Measurements from ENCODE around the gene ZSCAN1.
A peak's percentile ranks its signal among the peaks of the same experiment; 100 is the strongest.

ZSCAN1 gene

DNA sequence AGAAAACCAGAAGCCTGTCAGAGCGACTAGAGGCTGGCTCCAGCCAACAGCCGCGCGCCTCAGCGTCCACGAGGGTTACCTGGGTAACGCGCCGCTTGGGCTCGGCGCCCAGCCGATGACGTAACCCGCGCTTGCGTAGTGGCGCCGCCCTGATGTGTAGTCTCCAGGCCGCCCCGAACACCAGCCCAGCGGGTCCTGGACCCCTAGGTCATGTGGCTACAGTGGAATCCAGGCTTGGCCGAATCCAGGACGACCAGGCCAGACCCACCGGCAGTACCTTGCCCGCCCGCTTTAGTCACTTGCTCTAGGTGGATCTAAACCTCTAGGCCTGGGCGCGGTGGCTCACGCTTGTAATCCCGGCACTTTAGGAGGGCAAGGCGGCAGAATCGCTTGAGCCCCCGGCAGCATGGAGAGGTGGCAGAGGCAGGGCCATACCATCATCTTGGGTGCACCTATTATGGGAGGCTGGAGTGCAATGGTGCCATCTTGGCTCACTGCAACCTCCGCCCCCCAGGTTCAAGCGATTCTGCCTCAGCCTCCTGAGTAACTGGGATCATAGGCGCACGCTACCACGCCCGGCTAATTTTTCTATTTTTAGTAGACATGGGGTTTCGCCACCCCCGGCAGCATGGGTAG is 24.0 kb upstream of the ZSCAN1 start:
- H3K9ac ChIP-seq (ENCODE audit: low read depth in 1 of 2, low read length in 2 of 2): peak overlapping the region; percentile 51 to 68
- peaks cover 0 to 6% of the 10 kb centered on the region in 2 donors for H3K4me1 ChIP-seq (ENCODE audit: control insufficient read depth in 2 of 2, insufficient read depth in 2 of 2, low read length in 2 of 2)
- H3K9me3 ChIP-seq (ENCODE audit: control insufficient read depth in 2 of 2, low read length in 2 of 2): peaks cover 0 to 7% of the 10 kb centered on the region in 2 donors
- peak overlapping the region; percentile 72 to 75 for H3K4me3 ChIP-seq (ENCODE audit: low read length in 2 of 2)
- peak overlapping the region in 1 of 2 donors; percentile 43 for H3K27ac ChIP-seq (ENCODE audit: low read depth in 2 of 2, low read length in 2 of 2)
- H3K27me3 ChIP-seq (ENCODE audit: control insufficient read depth in 2 of 2, insufficient read depth in 2 of 2, low read length in 2 of 2): no peaks in the 10 kb centered on the region
- peaks cover 4 to 5% of the 10 kb centered on the region in 2 donors for H3K36me3 ChIP-seq (ENCODE audit: control insufficient read depth in 2 of 2, insufficient read depth in 2 of 2, low read length in 2 of 2)

DNA sequence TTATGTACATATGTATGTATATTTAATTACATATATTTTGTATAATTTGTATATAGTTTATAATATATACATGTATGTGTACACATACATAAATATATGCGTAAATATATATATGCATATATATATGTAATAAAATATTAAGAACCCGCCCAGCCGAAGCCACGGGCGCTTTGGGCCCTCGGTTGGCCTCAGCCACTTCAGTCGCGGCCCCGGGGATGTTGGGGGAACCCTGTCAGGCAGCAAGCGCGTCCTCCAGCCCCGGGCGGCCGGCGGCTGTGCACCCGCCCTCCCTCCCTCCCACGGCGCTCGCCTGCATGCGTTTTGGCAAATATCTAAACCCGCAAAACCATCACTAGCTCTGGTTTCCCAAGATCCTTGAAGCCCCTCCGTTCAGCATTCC is 23.3 kb upstream of the ZSCAN1 start:
- Histone ChIP-seq H3K27me3 (ENCODE audit: control insufficient read depth in 2 of 2, insufficient read depth in 2 of 2, low read length in 2 of 2) (no peaks in the 10 kb centered on the region), H3K4me3 (ENCODE audit: low read length in 2 of 2) (peak overlapping the region in 1 of 2 donors; percentile 75), H3K36me3 (ENCODE audit: control insufficient read depth in 2 of 2, insufficient read depth in 2 of 2, low read length in 2 of 2) (peaks cover 2 to 5% of the 10 kb centered on the region in 2 donors), H3K27ac (ENCODE audit: low read depth in 2 of 2, low read length in 2 of 2) (no peak overlapping the region), H3K9ac (ENCODE audit: low read depth in 1 of 2, low read length in 2 of 2) (no peak overlapping the region), H3K9me3 (ENCODE audit: control insufficient read depth in 2 of 2, low read length in 2 of 2) (peaks cover 0 to 7% of the 10 kb centered on the region in 2 donors), H3K4me1 (ENCODE audit: control insufficient read depth in 2 of 2, insufficient read depth in 2 of 2, low read length in 2 of 2) (peaks cover 0 to 6% of the 10 kb centered on the region in 2 donors)

DNA sequence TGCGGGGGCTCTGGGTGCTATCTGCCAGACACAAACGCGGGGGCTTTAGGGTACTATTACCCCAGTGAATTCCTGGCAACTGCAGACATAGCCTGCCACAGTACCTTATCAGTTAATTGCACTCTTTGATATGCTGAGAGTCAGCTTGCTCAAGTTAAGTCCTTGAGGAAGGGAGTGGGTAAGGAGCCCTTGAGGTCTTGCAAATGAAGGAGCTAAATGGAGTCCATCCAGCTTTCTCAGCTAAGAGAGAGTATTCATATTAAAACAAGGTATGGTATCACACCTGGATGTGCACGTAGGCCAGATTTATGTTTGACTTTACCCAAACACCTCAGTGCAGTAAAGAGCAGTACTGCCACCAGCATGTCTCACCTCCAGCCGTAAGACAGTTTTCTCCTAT is 19.7 kb upstream of the ZSCAN1 start:
- Histone ChIP-seq H3K36me3 (ENCODE audit: control insufficient read depth in 2 of 2, insufficient read depth in 2 of 2, low read length in 2 of 2) (no peaks in the 10 kb centered on the region), H3K4me1 (ENCODE audit: control insufficient read depth in 2 of 2, insufficient read depth in 2 of 2, low read length in 2 of 2) (peaks cover 0 to 5% of the 10 kb centered on the region in 2 donors)

DNA sequence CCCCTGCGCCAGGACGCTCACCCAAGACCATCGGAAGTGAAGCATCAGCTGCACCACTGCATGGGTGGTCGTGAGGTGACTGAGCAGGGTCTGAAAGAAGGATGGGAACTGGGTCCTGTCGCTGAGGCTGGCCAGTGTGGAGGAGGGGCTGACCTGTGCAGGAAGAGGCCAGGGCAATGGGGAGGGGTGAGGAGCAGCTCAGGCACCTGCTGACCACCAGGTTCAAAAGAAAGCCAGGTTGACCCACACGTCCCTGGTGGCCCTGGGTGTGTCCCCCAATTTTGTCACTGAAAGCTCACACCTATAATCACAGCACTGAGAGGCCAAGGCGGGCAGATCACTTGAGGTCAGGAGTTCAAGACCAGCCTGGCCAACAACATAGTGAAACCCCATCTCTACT is 13.7 kb upstream of the ZSCAN1 start:
- no peak overlapping the region for H3K27ac ChIP-seq (ENCODE audit: low read depth in 2 of 2, low read length in 2 of 2)
- H3K9ac ChIP-seq (ENCODE audit: low read depth in 1 of 2, low read length in 2 of 2): no peak overlapping the region
- H3K36me3 ChIP-seq (ENCODE audit: control insufficient read depth in 2 of 2, insufficient read depth in 2 of 2, low read length in 2 of 2): no peaks in the 10 kb centered on the region
- H3K4me1 ChIP-seq (ENCODE audit: control insufficient read depth in 2 of 2, insufficient read depth in 2 of 2, low read length in 2 of 2): no peaks in the 10 kb centered on the region
- H3K27me3 ChIP-seq (ENCODE audit: control insufficient read depth in 2 of 2, insufficient read depth in 2 of 2, low read length in 2 of 2): no peaks in the 10 kb centered on the region
- peaks cover 3 to 5% of the 10 kb centered on the region in 2 donors for H3K9me3 ChIP-seq (ENCODE audit: control insufficient read depth in 2 of 2, low read length in 2 of 2)
- H3K4me3 ChIP-seq (ENCODE audit: low read length in 2 of 2): no peak overlapping the region

More for the DNA sequence above, 19.7 kb upstream of the ZSCAN1 start:
- Histone ChIP-seq H3K9ac (ENCODE audit: low read depth in 1 of 2, low read length in 2 of 2) (no peak overlapping the region), H3K9me3 (ENCODE audit: control insufficient read depth in 2 of 2, low read length in 2 of 2) (peaks cover 0 to 7% of the 10 kb centered on the region in 2 donors), H3K27me3 (ENCODE audit: control insufficient read depth in 2 of 2, insufficient read depth in 2 of 2, low read length in 2 of 2) (no peaks in the 10 kb centered on the region), H3K4me3 (ENCODE audit: low read length in 2 of 2) (no peak overlapping the region), H3K27ac (ENCODE audit: low read depth in 2 of 2, low read length in 2 of 2) (no peak overlapping the region)

DNA sequence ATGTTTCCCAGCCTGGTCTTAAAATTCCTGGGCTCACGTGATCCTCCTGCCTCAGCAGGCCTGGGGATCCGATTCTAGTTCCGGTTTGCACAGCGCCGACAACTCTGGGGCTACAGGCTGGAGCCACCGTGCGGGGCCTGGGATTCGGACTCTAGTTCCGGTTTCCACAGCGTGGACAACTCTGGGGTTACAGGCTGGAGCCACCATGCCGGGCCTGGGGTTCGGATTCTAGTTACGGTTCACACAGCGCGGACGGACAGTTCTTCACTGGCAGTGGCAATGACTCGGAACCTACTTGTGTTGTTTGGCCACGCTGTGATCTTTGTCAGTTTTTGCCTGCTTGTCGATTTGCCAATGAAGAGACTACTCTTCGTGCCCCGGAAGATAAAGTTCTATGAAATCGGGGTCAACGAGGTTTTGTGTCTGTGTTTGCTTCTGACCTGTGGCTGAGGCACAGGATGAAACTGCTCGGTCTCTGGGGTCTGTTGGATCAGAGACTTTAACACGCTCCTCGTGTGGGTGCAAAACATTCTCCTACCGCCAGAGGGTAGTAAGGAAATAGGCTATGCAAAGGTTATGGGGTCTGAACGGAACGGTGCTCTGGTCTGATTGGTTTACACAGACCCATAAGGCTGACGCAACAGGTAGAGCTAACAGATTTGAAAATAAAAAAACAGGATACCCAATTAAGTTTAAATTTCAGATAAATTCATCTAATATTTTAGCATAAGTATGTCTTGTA is 12.1 kb upstream of the ZSCAN1 start:
- Histone ChIP-seq H3K4me1 (ENCODE audit: control insufficient read depth in 2 of 2, insufficient read depth in 2 of 2, low read length in 2 of 2) (no peaks in the 10 kb centered on the region), H3K9me3 (ENCODE audit: control insufficient read depth in 2 of 2, low read length in 2 of 2) (peaks cover 3 to 5% of the 10 kb centered on the region in 2 donors), H3K9ac (ENCODE audit: low read depth in 1 of 2, low read length in 2 of 2) (no peak overlapping the region), H3K27ac (ENCODE audit: low read depth in 2 of 2, low read length in 2 of 2) (no peak overlapping the region), H3K4me3 (ENCODE audit: low read length in 2 of 2) (no peak overlapping the region), H3K36me3 (ENCODE audit: control insufficient read depth in 2 of 2, insufficient read depth in 2 of 2, low read length in 2 of 2) (no peaks in the 10 kb centered on the region), H3K27me3 (ENCODE audit: control insufficient read depth in 2 of 2, insufficient read depth in 2 of 2, low read length in 2 of 2) (no peaks in the 10 kb centered on the region)

DNA sequence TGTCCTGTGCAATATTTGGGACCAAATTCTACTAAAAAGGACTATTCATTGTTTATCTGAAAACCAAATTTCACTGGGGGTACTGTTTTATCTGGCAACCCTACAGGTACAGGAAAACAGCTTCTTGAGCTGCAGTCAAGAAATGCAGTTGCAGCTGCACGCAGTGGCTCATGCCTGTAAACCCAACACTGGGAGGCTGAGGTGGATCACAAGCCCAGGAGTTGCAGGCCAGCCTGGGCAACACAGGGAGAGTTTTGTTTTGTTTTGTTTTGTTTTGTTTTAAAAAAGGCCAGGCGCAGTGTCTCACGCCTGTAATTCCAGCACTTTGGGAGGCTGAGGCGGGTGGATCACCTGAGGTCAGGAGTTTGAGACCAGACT is 11.6 kb upstream of the ZSCAN1 start:
- Histone ChIP-seq H3K9ac (ENCODE audit: low read depth in 1 of 2, low read length in 2 of 2) (no peak overlapping the region), H3K4me1 (ENCODE audit: control insufficient read depth in 2 of 2, insufficient read depth in 2 of 2, low read length in 2 of 2) (no peaks in the 10 kb centered on the region), H3K27me3 (ENCODE audit: control insufficient read depth in 2 of 2, insufficient read depth in 2 of 2, low read length in 2 of 2) (no peaks in the 10 kb centered on the region), H3K4me3 (ENCODE audit: low read length in 2 of 2) (no peak overlapping the region), H3K27ac (ENCODE audit: low read depth in 2 of 2, low read length in 2 of 2) (no peak overlapping the region), H3K36me3 (ENCODE audit: control insufficient read depth in 2 of 2, insufficient read depth in 2 of 2, low read length in 2 of 2) (no peaks in the 10 kb centered on the region), H3K9me3 (ENCODE audit: control insufficient read depth in 2 of 2, low read length in 2 of 2) (peaks cover 0 to 5% of the 10 kb centered on the region in 2 donors)

DNA sequence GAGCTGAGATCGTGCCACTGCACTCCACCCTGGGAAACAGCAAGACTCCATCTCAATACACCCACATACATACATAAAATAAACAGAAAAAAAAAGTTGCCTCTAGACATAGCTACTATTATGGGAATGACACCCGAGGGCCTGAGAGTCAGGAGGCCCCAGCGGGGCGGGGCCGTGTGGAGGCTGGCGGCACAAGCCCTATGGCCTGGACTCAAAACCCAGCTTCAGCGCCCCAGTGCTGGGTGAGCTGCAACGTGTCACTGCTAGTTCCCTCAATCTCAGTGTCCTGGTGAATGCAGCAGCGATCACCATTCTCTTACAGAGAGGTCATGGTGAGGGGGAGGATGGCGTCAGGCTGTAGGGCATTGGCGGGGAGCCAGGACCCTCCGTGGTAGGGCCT is 9.2 kb upstream of the ZSCAN1 start:
- Histone ChIP-seq H3K36me3 (ENCODE audit: control insufficient read depth in 2 of 2, insufficient read depth in 2 of 2, low read length in 2 of 2) (no peaks in the 10 kb centered on the region), H3K9ac (ENCODE audit: low read depth in 1 of 2, low read length in 2 of 2) (no peak overlapping the region), H3K27ac (ENCODE audit: low read depth in 2 of 2, low read length in 2 of 2) (no peak overlapping the region), H3K9me3 (ENCODE audit: control insufficient read depth in 2 of 2, low read length in 2 of 2) (peaks cover 0 to 5% of the 10 kb centered on the region in 2 donors), H3K27me3 (ENCODE audit: control insufficient read depth in 2 of 2, insufficient read depth in 2 of 2, low read length in 2 of 2) (no peaks in the 10 kb centered on the region), H3K4me3 (ENCODE audit: low read length in 2 of 2) (no peak overlapping the region), H3K4me1 (ENCODE audit: control insufficient read depth in 2 of 2, insufficient read depth in 2 of 2, low read length in 2 of 2) (no peaks in the 10 kb centered on the region)

DNA sequence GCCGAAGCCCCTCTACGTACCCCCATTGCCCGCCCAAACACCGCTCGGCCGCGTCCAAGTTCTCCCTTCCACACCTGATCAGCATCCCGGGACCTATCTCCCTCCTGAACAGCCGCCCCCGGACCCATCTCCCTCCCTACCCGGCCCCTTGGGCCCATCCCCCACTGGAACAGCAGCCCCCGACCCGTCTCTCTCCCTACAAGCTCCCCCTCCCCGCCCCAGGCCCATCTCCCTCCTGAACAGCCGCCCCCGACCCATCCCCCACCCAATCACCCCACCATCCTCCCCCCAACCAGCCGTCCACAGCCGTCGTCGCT is 610 bp downstream of the ZSCAN1 start:
- H3K9me3 ChIP-seq (ENCODE audit: control insufficient read depth in 2 of 2, low read length in 2 of 2): peaks cover 0 to 3% of the 10 kb centered on the region in 2 donors
- H3K4me1 ChIP-seq (ENCODE audit: control insufficient read depth in 2 of 2, insufficient read depth in 2 of 2, low read length in 2 of 2): no peaks in the 10 kb centered on the region
- H3K27ac ChIP-seq (ENCODE audit: low read depth in 2 of 2, low read length in 2 of 2): no peak overlapping the region
- no peaks in the 10 kb centered on the region for H3K27me3 ChIP-seq (ENCODE audit: control insufficient read depth in 2 of 2, insufficient read depth in 2 of 2, low read length in 2 of 2)
- no peaks in the 10 kb centered on the region for H3K36me3 ChIP-seq (ENCODE audit: control insufficient read depth in 2 of 2, insufficient read depth in 2 of 2, low read length in 2 of 2)
- H3K9ac ChIP-seq (ENCODE audit: low read depth in 1 of 2, low read length in 2 of 2): no peak overlapping the region
- H3K4me3 ChIP-seq (ENCODE audit: low read length in 2 of 2): no peak overlapping the region

DNA sequence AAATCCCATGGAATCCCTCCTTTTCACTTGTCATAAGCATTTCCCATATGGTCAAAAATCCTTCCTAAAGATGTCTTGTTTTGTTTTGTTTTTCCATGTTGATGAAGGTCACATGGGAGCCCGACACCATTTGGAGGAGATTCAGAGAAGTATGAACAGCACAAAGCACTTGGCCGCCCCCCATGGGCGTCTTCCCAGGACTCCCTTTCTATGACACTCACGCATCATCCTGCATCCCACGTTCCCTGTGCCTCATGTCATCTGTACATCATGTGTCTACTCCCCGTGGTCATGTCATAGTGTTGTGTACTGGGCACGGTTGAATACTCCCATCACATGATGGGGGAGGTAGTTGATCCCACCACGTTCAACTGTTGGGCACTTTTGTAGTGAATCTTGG is 2.0 kb downstream of the ZSCAN1 start:
- H3K9me3 ChIP-seq (ENCODE audit: control insufficient read depth in 2 of 2, low read length in 2 of 2): peaks cover 0 to 3% of the 10 kb centered on the region in 2 donors

DNA sequence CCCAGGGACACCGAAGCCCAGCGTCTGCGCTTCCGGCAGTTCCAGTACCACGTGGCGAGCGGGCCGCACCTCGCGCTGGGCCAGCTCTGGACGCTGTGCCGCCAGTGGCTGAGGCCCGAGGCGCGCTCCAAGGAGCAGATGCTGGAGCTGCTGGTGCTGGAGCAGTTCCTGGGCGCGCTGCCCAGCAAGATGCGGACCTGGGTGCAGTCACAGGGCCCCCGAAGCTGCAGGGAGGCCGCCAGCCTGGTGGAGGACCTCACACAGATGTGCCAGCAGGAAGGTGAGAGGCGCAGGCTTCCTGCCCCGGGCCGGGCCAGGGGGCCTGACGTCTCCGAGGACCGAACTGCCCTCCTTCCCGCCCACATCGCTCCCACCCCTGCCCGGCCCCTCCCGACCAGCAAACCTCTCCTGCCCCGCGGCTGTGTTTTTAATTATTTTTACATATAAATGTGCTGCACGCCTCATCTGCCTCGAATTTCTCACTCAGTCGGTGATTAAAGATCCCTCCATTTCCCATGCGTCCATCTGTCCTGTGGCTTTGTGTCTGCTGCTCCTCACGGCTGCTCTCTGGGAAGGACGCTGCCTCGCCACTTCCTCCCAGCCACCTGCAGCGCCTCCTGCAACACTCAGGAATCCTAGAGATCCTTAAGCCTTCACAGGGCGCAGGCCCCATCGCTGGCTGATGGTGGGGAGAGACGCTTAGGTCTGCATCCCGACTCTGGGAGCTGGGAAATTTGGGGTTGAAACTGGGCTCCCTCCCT is 4.3 kb downstream of the ZSCAN1 start:
- H3K9ac ChIP-seq (ENCODE audit: low read depth in 1 of 2, low read length in 2 of 2): no peak overlapping the region
- H3K4me3 ChIP-seq (ENCODE audit: low read length in 2 of 2): peak overlapping the region in 1 of 2 donors; percentile 23
- no peak overlapping the region for H3K27ac ChIP-seq (ENCODE audit: low read depth in 2 of 2, low read length in 2 of 2)
- H3K9me3 ChIP-seq (ENCODE audit: control insufficient read depth in 2 of 2, low read length in 2 of 2): peaks cover 0 to 2% of the 10 kb centered on the region in 2 donors
- H3K36me3 ChIP-seq (ENCODE audit: control insufficient read depth in 2 of 2, insufficient read depth in 2 of 2, low read length in 2 of 2): no peaks in the 10 kb centered on the region
- no peaks in the 10 kb centered on the region for H3K27me3 ChIP-seq (ENCODE audit: control insufficient read depth in 2 of 2, insufficient read depth in 2 of 2, low read length in 2 of 2)
- no peaks in the 10 kb centered on the region for H3K4me1 ChIP-seq (ENCODE audit: control insufficient read depth in 2 of 2, insufficient read depth in 2 of 2, low read length in 2 of 2)

More for the DNA sequence above, 2.0 kb downstream of the ZSCAN1 start:
- H3K27me3 ChIP-seq (ENCODE audit: control insufficient read depth in 2 of 2, insufficient read depth in 2 of 2, low read length in 2 of 2): no peaks in the 10 kb centered on the region
- H3K9ac ChIP-seq (ENCODE audit: low read depth in 1 of 2, low read length in 2 of 2): no peak overlapping the region
- no peak overlapping the region for H3K27ac ChIP-seq (ENCODE audit: low read depth in 2 of 2, low read length in 2 of 2)
- no peaks in the 10 kb centered on the region for H3K4me1 ChIP-seq (ENCODE audit: control insufficient read depth in 2 of 2, insufficient read depth in 2 of 2, low read length in 2 of 2)
- no peak overlapping the region for H3K4me3 ChIP-seq (ENCODE audit: low read length in 2 of 2)
- no peaks in the 10 kb centered on the region for H3K36me3 ChIP-seq (ENCODE audit: control insufficient read depth in 2 of 2, insufficient read depth in 2 of 2, low read length in 2 of 2)
